Body of pancreas (tissue), 4 donors: Measurements from ENCODE around the gene RHOT1. TPM values are rescaled to one million over a fixed set of nuclear protein-coding genes. Genes with fewer than 3 reads are reported as not detected.
A peak's percentile ranks its signal among the peaks of the same experiment; 100 is the strongest.
"Not testable (repeated sequence)": the region's sequence is repeated elsewhere in the genome, so short reads cannot be mapped to it uniquely, and the experiment has no call there.

Experiments
- ATAC-seq: fragments of 150-250 bp; one replicate; pipeline ENCODE4 v1.9.1; 2016
- DNase-seq, 4 donors: peaks; one replicate each; pipeline ENCODE4 v3.0.0-alpha.2; 2019
- H3K27ac ChIP-seq, 4 donors: fragments of 200-600 bp; sonication (generic); 1 replicate in 3 of 4; 2 replicates in 1 of 4; pipeline versions ENCODE4 v1.5.1 to v1.6.1; 2016 to 2019; ENCODE audit warnings: mild to moderate bottlenecking in 1 of 4, mixed read lengths in 1 of 4, moderate library complexity in 1 of 4
- H3K27me3 ChIP-seq, 2 donors: fragments of 200-600 bp; sonication (generic); one replicate each; pipeline ENCODE4 v1.6.0; 2016; ENCODE audit warnings: mild to moderate bottlenecking in 1 of 2
- H3K36me3 ChIP-seq, 2 donors: fragments of 200-600 bp; sonication (generic); replicated peaks in 1 of 2; 2 replicates each; pipeline ENCODE4 v1.5.1; 2016; ENCODE audit warnings: low read depth in 2 of 2; ENCODE audit not compliant: insufficient read depth in 1 of 2
- H3K4me1 ChIP-seq: fragments of 200-600 bp; sonication (generic); one replicate; pipeline ENCODE4 v1.6.0; 2016
- H3K4me3 ChIP-seq, 2 donors: fragments of 200-600 bp; sonication (generic); 1 replicate in 1 of 2; 2 replicates in 1 of 2; pipeline ENCODE4 v1.5.1; 2016 to 2019
- H3K9me3 ChIP-seq, 3 donors: fragments of 200-600 bp; sonication (generic); 1 replicate in 2 of 3; 2 replicates in 1 of 3; pipeline ENCODE4 v1.5.1; 2016
- CTCF ChIP-seq, 7 experiments: fragments of 450-650 bp in 4 of 7; fragments of 200-600 bp in 3 of 7; sonication (generic) in 3 of 7; IDR thresholded peaks; one replicate each; pipeline ENCODE4 v1.5.1; 2016 to 2019; ENCODE audit warnings: antibody characterized with exemption in 7 of 7
- POLR2A ChIP-seq, 3 donors: fragments of 450-650 bp; IDR thresholded peaks; one replicate each; pipeline ENCODE4 v1.6.1; 2016; ENCODE audit warnings: antibody characterized with exemption in 3 of 3, mild to moderate bottlenecking in 2 of 3
- WGBS, 2 donors: methylation state at CpG; one replicate each; pipeline ENCODE4 v1.1.5; 2017; 5-methylcytosine and 5-hydroxymethylcytosine counted together
- intact Hi-C: fragments of 100-400 bp; cut with DNase I; formaldehyde crosslinking; loops from one replicate; pipeline ENCODE4 v1.15.1; 2023
- total RNA-seq, 2 donors: library from RNA; depleted of rRNA; stranded (reverse); fragments of >200 nt; gene quantifications; one replicate each; pipeline ENCODE4 v1.1.0, GENCODE V29; 2016

Gene RHOT1
- 10 to 100 TPM; 15.2 to 25.4 TPM for total RNA-seq

DNA sequence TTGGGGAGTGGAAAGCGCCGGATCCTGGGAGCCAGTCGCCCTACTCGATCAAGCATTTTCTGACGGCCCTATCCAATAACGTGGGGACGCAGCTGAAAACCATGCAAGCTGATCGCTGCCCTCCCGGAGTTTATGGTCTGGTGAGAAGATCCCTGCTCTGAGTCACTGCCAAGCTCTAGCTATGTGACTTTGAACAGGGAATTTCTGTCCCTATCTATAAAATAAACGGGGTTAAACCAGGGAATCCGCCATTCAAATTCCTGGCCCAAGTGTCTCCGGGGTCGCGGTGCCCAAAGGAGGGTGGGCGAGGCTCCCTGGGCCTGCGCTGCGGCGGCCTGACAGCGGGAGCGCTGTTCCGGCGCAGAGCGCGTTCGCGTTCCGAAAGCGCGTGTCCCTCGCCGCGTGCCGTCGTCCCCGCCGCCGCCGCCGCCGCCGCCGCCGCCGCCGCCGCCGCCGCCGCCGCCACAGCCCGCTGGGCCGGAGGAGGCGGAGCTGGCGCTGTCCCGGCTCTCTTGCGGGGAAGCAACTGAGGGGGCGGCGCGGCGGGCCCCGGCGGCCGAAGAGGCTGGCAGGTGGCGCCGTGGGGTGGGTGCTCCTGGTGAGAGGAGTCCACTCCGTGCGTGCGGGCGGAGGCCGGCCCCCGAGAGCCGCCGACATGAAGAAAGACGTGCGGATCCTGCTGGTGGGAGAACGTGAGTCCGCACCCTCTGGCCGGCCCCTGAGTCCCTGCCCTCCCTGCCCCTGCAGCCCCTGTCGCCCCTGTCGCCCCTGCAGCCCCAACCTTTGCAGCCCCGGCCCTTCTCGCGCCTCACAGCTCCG, at the start of gene RHOT1:
TSS of gene RHOT1 (plus strand) at position 465 of the 819 bp plus-strand sequence. CDS start at position 656, 191 bp downstream.
- peak within 1 kb of the TSS; percentile 87 to 97 (median 92) for H3K27ac ChIP-seq
- peak within 1 kb of the TSS; percentile 58 to 72 for H3K4me3 ChIP-seq
- ATAC-seq, result peak; percentile 82
- no peaks in the 10 kb centered on the region for H3K27me3 ChIP-seq
- intact Hi-C loops, result no loop called here
- H3K36me3 ChIP-seq, result no peaks in the 10 kb centered on the region
- 0% methylated on average over 42 to 54 of the region's 84 CpGs for WGBS, 2 donors
- H3K4me1 ChIP-seq, result peaks cover 40% of the 10 kb centered on the region
- DNase-seq, result peak; percentile 73 to 83 (median 78)
- TF ChIP-seq POLR2A (IDR thresholded peaks at IDR 0.05) (peak in 2 of 3 donors; percentile 53 to 67), CTCF (IDR thresholded peaks at IDR 0.05) (peak; percentile 48 to 85 (median 71))
- H3K9me3 ChIP-seq, result no peaks in the 10 kb centered on the region

DNA sequence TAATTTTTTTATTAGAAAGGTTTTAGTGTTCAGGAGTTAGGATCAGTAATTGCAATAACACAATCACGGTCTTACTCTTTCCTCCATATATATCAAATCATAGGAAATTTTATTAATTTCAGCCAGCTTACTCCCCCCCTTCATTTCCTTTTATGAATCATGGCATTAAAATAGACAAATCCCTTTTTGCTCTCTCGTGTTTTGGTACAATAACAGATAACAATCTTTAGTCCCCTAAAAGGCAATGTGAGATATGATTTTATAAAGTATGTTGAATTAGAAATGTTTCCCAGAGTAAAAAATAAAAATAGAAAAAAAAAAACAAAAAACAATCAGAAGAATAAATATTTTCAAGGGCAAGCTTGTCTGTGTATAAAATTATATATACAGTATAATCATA, 42.6 kb upstream of the RHOT1 start:
- DNase-seq, result no peak
- H3K4me1 ChIP-seq, result peaks cover 30% of the 10 kb centered on the region
- intact Hi-C loops, result no loop called here
- TF ChIP-seq CTCF (IDR thresholded peaks at IDR 0.05), result no peak
- no peak for TF ChIP-seq POLR2A (IDR thresholded peaks at IDR 0.05)
- no peaks in the 10 kb centered on the region for H3K27me3 ChIP-seq
- WGBS, 2 donors, result 70 to 74% methylated on average over 2 of the region's 2 CpGs
- ATAC-seq, result no peak
- no peaks in the 10 kb centered on the region for H3K36me3 ChIP-seq
- no peak overlapping the region for H3K27ac ChIP-seq
- no peak overlapping the region for H3K4me3 ChIP-seq
- no peaks in the 10 kb centered on the region for H3K9me3 ChIP-seq

- Histone ChIP-seq H3K4me1 (peaks cover 30% of the 10 kb centered on the region), H3K27ac (peak overlapping the region in 2 of 4 donors; percentile 55 to 56)
- H3K4me3 ChIP-seq, H3K27me3 ChIP-seq, H3K9me3 ChIP-seq, H3K36me3 ChIP-seq, DNase-seq, ATAC-seq, intact Hi-C loops: not testable (repeated sequence)
- WGBS, 2 donors, result 75 to 90% methylated on average over 8 of the region's 8 CpGs
These were observed 42.0 kb upstream of the RHOT1 start for GRCh38 chr17:32100323-32100722.

DNA sequence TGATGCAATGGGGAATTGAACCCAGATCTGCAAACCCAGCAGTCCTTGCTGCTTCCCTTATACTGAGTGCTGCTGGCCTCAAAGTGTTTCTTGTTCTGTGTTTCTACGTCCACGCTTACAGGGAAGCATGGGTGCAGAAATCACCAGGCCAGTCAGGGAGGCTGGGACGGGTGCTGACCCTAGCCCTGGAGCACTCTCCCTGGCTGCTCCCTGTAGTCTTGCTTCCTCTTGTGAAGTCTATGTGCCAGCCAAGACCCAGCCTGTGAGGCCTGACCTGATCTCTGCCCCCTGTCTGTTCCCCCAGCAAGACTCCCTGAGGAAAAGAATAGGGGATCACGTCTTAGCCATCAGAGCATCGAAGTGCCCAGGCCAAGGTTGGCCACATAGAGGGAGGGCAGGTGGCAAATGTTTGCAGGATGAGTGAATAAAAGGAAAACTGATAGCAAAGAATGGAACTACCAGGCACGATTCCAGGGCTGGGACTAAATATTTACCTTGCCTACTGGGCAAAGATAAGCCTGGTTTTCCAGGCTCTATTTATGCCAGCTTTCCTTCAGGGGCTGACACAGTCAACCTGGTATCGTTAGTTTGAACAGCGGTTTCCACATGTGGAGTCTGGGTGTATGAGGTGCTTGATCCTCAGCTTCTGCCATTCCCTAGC, 41.2 kb upstream of the RHOT1 start:
- no peaks in the 10 kb centered on the region for H3K9me3 ChIP-seq
- peaks cover 30% of the 10 kb centered on the region for H3K4me1 ChIP-seq
- TF ChIP-seq CTCF (IDR thresholded peaks at IDR 0.05) (no peak), POLR2A (IDR thresholded peaks at IDR 0.05) (no peak)
- H3K36me3 ChIP-seq, result no peaks in the 10 kb centered on the region
- H3K27me3 ChIP-seq, result no peaks in the 10 kb centered on the region
- 25 to 28% methylated on average over 7 to 8 of the region's 8 CpGs for WGBS, 2 donors
- DNase-seq (peak; percentile 76 to 90 (median 84)), ATAC-seq (peak; percentile 89)
- peak overlapping the region in 3 of 4 donors; percentile 51 to 56 (median 55) for H3K27ac ChIP-seq
- no peak overlapping the region for H3K4me3 ChIP-seq
- intact Hi-C loops, result no loop called here

DNA sequence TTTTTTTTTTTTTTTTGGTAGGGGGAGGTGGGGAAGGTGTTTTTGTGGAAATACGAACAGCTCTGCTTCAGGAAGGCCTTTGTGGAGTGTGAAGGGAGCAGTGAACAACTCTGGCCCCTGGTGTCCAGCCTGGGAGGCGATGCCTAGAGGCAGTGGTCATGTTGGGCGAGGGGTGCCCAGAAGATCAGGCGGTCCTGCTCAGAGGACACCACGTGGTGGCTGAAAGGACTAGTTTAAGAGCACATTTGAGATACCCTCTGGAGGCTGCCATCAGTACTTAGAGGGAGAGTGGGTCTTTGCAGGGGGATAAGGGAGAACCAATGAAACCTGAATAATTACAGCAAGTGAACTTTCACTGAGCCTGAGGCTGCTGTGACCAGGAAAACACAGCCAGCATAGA, 40.1 kb upstream of the RHOT1 start:
- intact Hi-C loops, result no loop called here
- TF ChIP-seq CTCF (IDR thresholded peaks at IDR 0.05) (no peak), POLR2A (IDR thresholded peaks at IDR 0.05) (no peak)
- no peak overlapping the region for H3K27ac ChIP-seq
- H3K36me3 ChIP-seq, result no peaks in the 10 kb centered on the region
- peaks cover 30% of the 10 kb centered on the region for H3K4me1 ChIP-seq
- H3K4me3 ChIP-seq, result no peak overlapping the region
- no peaks in the 10 kb centered on the region for H3K9me3 ChIP-seq
- no peak for DNase-seq
- no peak for ATAC-seq
- no peaks in the 10 kb centered on the region for H3K27me3 ChIP-seq
- 88 to 93% methylated on average over 5 of the region's 5 CpGs for WGBS, 2 donors
